H1 (cell line): ENCODE measurements around the gene ITGA11. TPM values are rescaled to one million over a fixed set of nuclear protein-coding genes. Genes with fewer than 3 reads are reported as not detected.

Experiments used
- CTCF ChIA-PET: fragments of 300-600 bp; sonication (Branson Sonifier 250); formaldehyde crosslinking; loops from one replicate; lab custom pipeline; 2021; ENCODE audit not compliant: partially characterized antibody; lab: Charles Lee
- POLR2A ChIA-PET: fragments of 300-600 bp; sonication (Branson Sonifier 250); formaldehyde crosslinking; loops from one replicate; lab custom pipeline; 2021; ENCODE audit warnings: inconsistent platforms; ENCODE audit not compliant: partially characterized antibody; lab: Charles Lee
- DNase-seq, 2 experiments: peaks; one replicate each; pipeline versions ENCODE4 v3.0.0 to v3.0.0-alpha.2; 2010 to 2022; ENCODE audit warnings: low spot score in 2 of 2, low read depth in 1 of 2, mixed read lengths in 1 of 2
- FAIRE-seq: peaks from 2 replicates; lab custom pipeline; 2011; peaks lifted over from hg19 to GRCh38; lab: Jason Lieb, UNC
- H2AFZ ChIP-seq: 2 replicates; pipeline ENCODE4 v1.8.1; 2012; ENCODE audit warnings: low read length, inconsistent platforms
- H2AK5ac ChIP-seq: 2 replicates; pipeline ENCODE4 v1.6.1; 2013; ENCODE audit warnings: low read depth, low read length
- H2BK120ac ChIP-seq: replicated peaks from 2 replicates; pipeline ENCODE3; 2013; ENCODE audit warnings: low read depth, low read length, inconsistent platforms
- H2BK12ac ChIP-seq: 2 replicates; pipeline ENCODE4 v1.6.1; 2013; ENCODE audit warnings: low read depth, low read length
- H2BK15ac ChIP-seq: 2 replicates; pipeline ENCODE4 v1.6.1; 2013; ENCODE audit warnings: low read length
- H2BK20ac ChIP-seq: 2 replicates; pipeline ENCODE4 v1.6.1; 2013; ENCODE audit warnings: low read length
- H2BK5ac ChIP-seq: 2 replicates; pipeline ENCODE4 v1.6.1; 2013; ENCODE audit warnings: low read depth, low read length
- H3K14ac ChIP-seq: 2 replicates; pipeline ENCODE4 v1.6.1; 2013; ENCODE audit warnings: inconsistent platforms; ENCODE audit not compliant: insufficient read length
- H3K18ac ChIP-seq: 2 replicates; pipeline ENCODE4 v1.6.1; 2013; ENCODE audit warnings: low read length; ENCODE audit errors: extremely low read depth
- H3K23ac ChIP-seq: 2 replicates; pipeline ENCODE4 v1.6.1; 2013; ENCODE audit warnings: inconsistent platforms; ENCODE audit not compliant: insufficient read length
- H3K23me2 ChIP-seq: 2 replicates; pipeline ENCODE4 v1.6.1; 2013; ENCODE audit warnings: low read depth, low read length
- H3K27ac ChIP-seq: 2 replicates; pipeline ENCODE4 v1.6.1; 2011; ENCODE audit warnings: low read depth, low read length, inconsistent platforms
- H3K27me3 ChIP-seq, 4 experiments: replicated peaks in 1 of 4; 1 replicate in 1 of 4; 2 replicates in 3 of 4; pipeline versions ENCODE4 v1.6.1 to v1.8.1; 2011 to 2013; ENCODE audit warnings: low read length in 3 of 4, mild to moderate bottlenecking in 3 of 4, inconsistent platforms in 2 of 4, mixed read lengths in 2 of 4, moderate library complexity in 1 of 4; ENCODE audit not compliant: control insufficient read depth in 3 of 4, insufficient read depth in 3 of 4; ENCODE audit errors: extremely low read depth in 1 of 4
- H3K36me3 ChIP-seq, 4 experiments: 2 replicates each; pipeline versions ENCODE4 v1.6.1 to v1.8.1; 2011 to 2013; ENCODE audit warnings: mild to moderate bottlenecking in 4 of 4, low read length in 3 of 4, moderate library complexity in 2 of 4, control low read depth in 1 of 4, inconsistent platforms in 1 of 4; ENCODE audit not compliant: insufficient read depth in 4 of 4, control insufficient read depth in 2 of 4
- H3K4ac ChIP-seq: replicated peaks from 2 replicates; pipeline ENCODE3; 2013; ENCODE audit warnings: low read length, low read depth, mixed read lengths, inconsistent platforms; ENCODE audit not compliant: insufficient read length
- H3K4me1 ChIP-seq, 4 experiments: replicated peaks in 1 of 4; 1 replicate in 1 of 4; 2 replicates in 3 of 4; pipeline versions ENCODE4 v1.6.1 to v1.8.1; 2011 to 2013; ENCODE audit warnings: low read length in 3 of 4, inconsistent platforms in 2 of 4, mixed read lengths in 1 of 4; ENCODE audit not compliant: insufficient read depth in 4 of 4, control insufficient read depth in 3 of 4
- H3K4me2 ChIP-seq, 2 experiments: 2 replicates each; pipeline versions ENCODE4 v1.6.1 to v1.8.1; 2011 to 2013; ENCODE audit warnings: low read depth in 2 of 2, low read length in 2 of 2, control low read depth in 1 of 2, inconsistent platforms in 1 of 2, mild to moderate bottlenecking in 1 of 2; ENCODE audit not compliant: insufficient read depth in 1 of 2
- H3K4me3 ChIP-seq, 4 experiments: fragments of 200-600, 300-600 bp in 1 of 4; sonication (generic), shearing (Covaris generic), sonication (Bioruptor Twin) in 1 of 4; 2 replicates each; pipeline versions ENCODE4 v1.5.1 to v1.8.1; 2011 to 2016; ENCODE audit warnings: low read length in 4 of 4, low read depth in 3 of 4, control low read depth in 2 of 4, inconsistent platforms in 2 of 4, mild to moderate bottlenecking in 2 of 4, mixed read lengths in 1 of 4, moderate library complexity in 1 of 4; ENCODE audit not compliant: insufficient read depth in 2 of 4; ENCODE audit errors: extremely low read depth in 1 of 4
- H3K56ac ChIP-seq: replicated peaks from 2 replicates; pipeline ENCODE3; 2013; ENCODE audit warnings: low read depth, mild to moderate bottlenecking, mixed read lengths, low read length, inconsistent platforms; ENCODE audit not compliant: insufficient read length
- H3K79me1 ChIP-seq: 2 replicates; pipeline ENCODE4 v1.6.1; 2013; ENCODE audit warnings: low read depth, low read length, control low read depth
- H3K79me2 ChIP-seq, 2 experiments: 2 replicates each; pipeline versions ENCODE4 v1.6.1 to v1.8.1; 2012 to 2013; ENCODE audit warnings: low read length in 2 of 2, mild to moderate bottlenecking in 2 of 2, inconsistent platforms in 1 of 2; ENCODE audit not compliant: insufficient read depth in 2 of 2, control insufficient read depth in 1 of 2
- H3K9ac ChIP-seq, 4 experiments: replicated peaks in 1 of 4; 1 replicate in 1 of 4; 2 replicates in 3 of 4; pipeline versions ENCODE4 v1.6.1 to v1.8.1; 2011 to 2013; ENCODE audit warnings: low read depth in 3 of 4, low read length in 3 of 4, control low read depth in 2 of 4, mild to moderate bottlenecking in 2 of 4, moderate library complexity in 2 of 4, inconsistent platforms in 1 of 4; ENCODE audit errors: extremely low read depth in 1 of 4
- H3K9me3 ChIP-seq, 2 experiments: 2 replicates each; pipeline versions ENCODE4 v1.6.1 to v1.8.1; 2012 to 2013; ENCODE audit warnings: mild to moderate bottlenecking in 2 of 2, moderate library complexity in 2 of 2, control low read depth in 1 of 2, inconsistent platforms in 1 of 2, low read depth in 1 of 2, low read length in 1 of 2, mixed read lengths in 1 of 2; ENCODE audit not compliant: insufficient read depth in 2 of 2
- H4K20me1 ChIP-seq, 2 experiments: replicated peaks in 1 of 2; 2 replicates each; pipeline versions ENCODE3 to v1.8.1; 2011 to 2013; ENCODE audit warnings: inconsistent platforms in 2 of 2, low read length in 2 of 2, mild to moderate bottlenecking in 1 of 2; ENCODE audit not compliant: insufficient read depth in 2 of 2, control insufficient read depth in 1 of 2
- H4K5ac ChIP-seq: 2 replicates; pipeline ENCODE4 v1.6.1; 2013; ENCODE audit warnings: low read length, low read depth, mixed read lengths, inconsistent platforms; ENCODE audit not compliant: insufficient read length
- H4K8ac ChIP-seq: 2 replicates; pipeline ENCODE4 v1.8.0; 2013; ENCODE audit warnings: mild to moderate bottlenecking, moderate library complexity, low read length, inconsistent platforms; ENCODE audit not compliant: insufficient read depth; ENCODE audit errors: extremely low read depth
- H4K91ac ChIP-seq: replicated peaks from 2 replicates; pipeline ENCODE3; 2013; ENCODE audit warnings: low read length, mixed read lengths, inconsistent platforms; ENCODE audit not compliant: insufficient read length
- EZH2 ChIP-seq: fragments of 200-600 bp; sonication (generic); IDR thresholded peaks from 2 replicates; pipeline ENCODE4 v1.7.1; 2012; ENCODE audit warnings: low read depth, mild to moderate bottlenecking, moderate library complexity, low read length, inconsistent platforms; ENCODE audit not compliant: severe bottlenecking
- POLR2A ChIP-seq, 2 experiments: IDR thresholded peaks; 1 replicate in 1 of 2; 2 replicates in 1 of 2; pipeline ENCODE4 v1.6.1; 2011; ENCODE audit warnings: low read depth in 2 of 2, low read length in 2 of 2, mild to moderate bottlenecking in 2 of 2; ENCODE audit errors: control extremely low read depth in 1 of 2
- SUZ12 ChIP-seq: fragments of 200-600 bp; sonication (generic); IDR thresholded peaks from 2 replicates; pipeline ENCODE4 v1.6.1; 2012; ENCODE audit warnings: mild to moderate bottlenecking, inconsistent platforms, low read length, moderate library complexity, mixed read lengths
- TCF12 ChIP-seq: IDR thresholded peaks from 2 replicates; pipeline ENCODE4 v1.6.1; 2011; ENCODE audit warnings: low read depth, mild to moderate bottlenecking, low read length
- WGBS, 2 experiments: shearing (Covaris generic) in 1 of 2; methylation state at CpG; one replicate each; pipeline versions ENCODE4 v1.1.6 to v1.1.7; 2013 to 2015; ENCODE audit warnings: low lambda C conversion rate in 2 of 2, mixed read lengths in 2 of 2, inconsistent platforms in 1 of 2, low coverage in 1 of 2, missing lambda C conversion rate in 1 of 2; ENCODE audit not compliant: insufficient replicate concordance in 2 of 2, insufficient coverage in 1 of 2, insufficient read length in 1 of 2; ENCODE audit errors: extremely low coverage in 1 of 2, missing lambda C conversion rate in 1 of 2; 5-methylcytosine and 5-hydroxymethylcytosine counted together
- polyA plus RNA-seq, 7 experiments: library from polyadenylated mRNA; depleted of rRNA in 3 of 7; stranded (reverse) in 5 of 7; unstranded in 2 of 7; fragments of >200 nt in 5 of 7; fragments of 200-250 nt in 2 of 7; gene quantifications; 1 replicate in 5 of 7; 2 replicates in 1 of 7; 4 replicates in 1 of 7; pipeline versions ENCODE4 v1.2.1 to v1.2.3, GENCODE V29; 2011 to 2013; ENCODE audit warnings: missing spikeins in 2 of 7, mixed read lengths in 2 of 7
- total RNA-seq: library from RNA; stranded (reverse); fragmentation: NEBNext Ultra II Directional; extraction: Animal tissue kit (Norgen Biotek cat#: 25700); gene quantifications from 2 replicates; pipeline ENCODE4 v1.2.1, GENCODE V29; 2021
- TF ChIP-seq, protein P1 (sequence below): IDR thresholded peaks from 2 replicates; pipeline ENCODE4 v1.6.1; 2012; ENCODE audit warnings: inconsistent platforms

The ITGA11 gene
- total and polyA plus RNA-seq, 2 of the 8 experiments (the other 6 are each of a cell fraction or from before 2014, with no cell fraction given), result 0.05 to 0.06 TPM

DNA sequence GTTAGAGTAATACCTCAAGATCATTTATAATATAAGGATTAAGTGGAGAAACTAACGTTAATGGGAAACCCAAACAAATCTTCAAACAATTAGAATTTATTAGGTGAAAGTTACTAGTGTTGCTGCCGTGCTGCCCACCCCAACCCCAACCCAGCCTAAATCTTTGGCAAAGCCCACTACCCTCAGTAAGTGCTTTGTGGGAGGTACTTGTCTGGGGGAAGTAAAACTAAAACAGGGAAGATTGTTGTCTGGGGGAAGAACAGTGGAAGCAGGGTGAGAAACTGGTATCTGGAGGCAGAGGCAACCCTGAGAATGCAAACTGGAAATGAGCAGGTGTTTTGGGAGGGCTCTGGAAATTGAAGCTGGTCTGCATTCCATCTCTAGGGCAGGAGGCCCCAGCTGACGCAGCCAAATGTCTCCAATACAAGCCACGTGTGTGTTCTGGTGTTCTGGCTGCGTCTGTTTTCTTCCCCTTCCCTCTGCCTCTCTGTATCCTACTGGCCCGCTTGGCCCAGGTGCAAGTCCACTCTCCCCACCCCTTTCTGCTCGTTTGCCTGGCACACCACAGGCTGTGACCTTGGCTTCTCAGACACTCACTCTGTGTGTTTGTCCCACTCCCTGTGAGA, 121.7 kb downstream of the ITGA11 start:
- H3K79me1 ChIP-seq, result no peaks in the 10 kb centered on the region
- no peak overlapping the region for H4K8ac ChIP-seq
- no peak overlapping the region for H3K4me3 ChIP-seq
- H4K5ac ChIP-seq, result no peak overlapping the region
- H3K4ac ChIP-seq, result no peak overlapping the region
- peak overlapping the region; percentile 14; the same call in 1 of the 2 replicates for H3K18ac ChIP-seq
- H4K20me1 ChIP-seq, result no peaks in the 10 kb centered on the region
- H3K4me1 ChIP-seq, result peaks cover 0 to 16% (median 8%) of the 10 kb centered on the region in 4 experiments; a peak in 5 of 7 replicates
- H4K91ac ChIP-seq, result no peak overlapping the region
- POLR2A ChIA-PET, result interaction anchor here (0.8 to 2.6 kb wide), 4 partner anchors 25 to 53 kb away, joined by 3 to 7 read pairs (median 4); partner anchors contain the start of gene FEM1B
- 0 out of 2 replicates have a peak overlapping the region, but pooled peaks have one; percentile 2 for H2BK5ac ChIP-seq
- no peak overlapping the region for H3K23ac ChIP-seq
- H3K4me2 ChIP-seq, result no peak overlapping the region
- H3K14ac ChIP-seq, result no peak overlapping the region
- no peak overlapping the region for H2AK5ac ChIP-seq
- 0 out of 2 replicates have a peak overlapping the region, but pooled peaks have one; percentile 67 for H2AFZ ChIP-seq
- H2BK15ac ChIP-seq, result peak overlapping the region; percentile 89; the same call in 1 of the 2 replicates
- no peaks in the 10 kb centered on the region for H3K27me3 ChIP-seq
- H3K79me2 ChIP-seq, result no peaks in the 10 kb centered on the region
- no peak overlapping the region for H2BK120ac ChIP-seq
- no peak overlapping the region for H3K27ac ChIP-seq
- no peaks in the 10 kb centered on the region for H3K36me3 ChIP-seq
- H3K9me3 ChIP-seq, result no peaks in the 10 kb centered on the region
- H3K9ac ChIP-seq, result no peak overlapping the region
- CTCF ChIA-PET, result interaction anchor here (0.6 to 9.0 kb wide), 12 partner anchors 13 to 566 kb away, joined by 3 to 199 read pairs (median 4); no protein-coding TSS in a partner anchor
- 82% methylated on average over 7 of the region's 7 CpGs; no CpG with 5 or more reads in 1 of the 2 experiments for WGBS, 2 experiments
- no peaks in the 10 kb centered on the region for H3K23me2 ChIP-seq
- H2BK12ac ChIP-seq, result 0 out of 2 replicates have a peak overlapping the region, but pooled peaks have one; percentile 50
- no peak for FAIRE-seq
- no peak overlapping the region for H2BK20ac ChIP-seq
- no peak overlapping the region for H3K56ac ChIP-seq
- TF ChIP-seq SUZ12 (no peak), POLR2A (IDR thresholded peaks at IDR 0.05; ENCODE audit: control extremely low read depth in 1 of 2, low read depth in 2 of 2, low read length in 2 of 2) (no peak), EZH2 (no peak), TCF12 (no peak)
- TF ChIP-seq, protein P1, sequence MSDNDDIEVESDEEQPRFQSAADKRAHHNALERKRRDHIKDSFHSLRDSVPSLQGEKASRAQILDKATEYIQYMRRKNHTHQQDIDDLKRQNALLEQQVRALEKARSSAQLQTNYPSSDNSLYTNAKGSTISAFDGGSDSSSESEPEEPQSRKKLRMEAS, result no peak
- peak in 1 of 2 experiments; percentile 45 for DNase-seq
